Activated naive CD4-positive, alpha-beta T cell treated with anti-CD3 and anti-CD28 coated beads, Interleukin-2, amount 10 ng/mL, durations not matched to agents 7 days and 5 days (primary cell): Measurements from ENCODE around the gene GAS2L1.

Experiments
- CTCF ChIA-PET: fragments of 350-600 bp; sonication (Branson Sonifier 250); formaldehyde crosslinking; loops from one replicate; lab custom pipeline; 2021; ENCODE audit warnings: antibody characterized with exemption; lab: Charles Lee
- DNase-seq: peaks from one replicate; pipeline ENCODE4 v3.0.0-alpha.2; 2020
- H3K27ac Mint-ChIP-seq: one replicate; pipeline ENCODE4 v1.8.0; 2021; ENCODE audit warnings: mild to moderate bottlenecking, moderate library complexity, mixed read lengths
- H3K27me3 Mint-ChIP-seq: one replicate; pipeline ENCODE4 v1.8.0; 2021; ENCODE audit warnings: mild to moderate bottlenecking, mixed read lengths
- H3K36me3 Mint-ChIP-seq: one replicate; pipeline ENCODE4 v1.8.0; 2021; ENCODE audit warnings: mixed read lengths
- H3K4me1 Mint-ChIP-seq: one replicate; pipeline ENCODE4 v1.8.0; 2021; ENCODE audit warnings: mixed read lengths
- H3K4me3 Mint-ChIP-seq: one replicate; pipeline ENCODE4 v1.8.0; 2021; ENCODE audit warnings: mild to moderate bottlenecking, moderate library complexity, mixed read lengths
- H3K9me3 Mint-ChIP-seq: one replicate; pipeline ENCODE4 v1.8.0; 2021; ENCODE audit warnings: mixed read lengths

GAS2L1 gene

GRCh38 chr22:29306175-29306834 is at the start of gene GAS2L1:
Gene GAS2L1 (plus strand): TSS chr22:29306650. CDS start chr22:29308106, 1,456 bp downstream.
- Mint-ChIP-seq H3K27ac (no peak within 1 kb of the TSS), H3K27me3 (peaks cover 56% of the 10 kb centered on the region), H3K36me3 (peaks cover 3% of the 10 kb centered on the region), H3K4me3 (peak within 1 kb of the TSS; percentile 84), H3K4me1 (peaks cover 42% of the 10 kb centered on the region), H3K9me3 (no peaks in the 10 kb centered on the region)
- CTCF ChIA-PET: interaction anchor here (1.1 kb wide), 1 partner anchor 27 kb away, joined by 3 read pairs; no protein-coding TSS in a partner anchor
- DNase-seq: peak; percentile 72

- DNase-seq: no peak
Measured at GRCh38 chr22:29257751-29258181, 48.7 kb upstream of the GAS2L1 start.

GRCh38 chr22:29258407-29259252 is 47.8 kb upstream of the GAS2L1 start:
- H3K4me1 Mint-ChIP-seq: peaks cover 6% of the 10 kb centered on the region
- DNase-seq: no peak
- CTCF ChIA-PET: no interaction called here
- H3K36me3 Mint-ChIP-seq: no peaks in the 10 kb centered on the region
- H3K9me3 Mint-ChIP-seq: no peaks in the 10 kb centered on the region
- H3K4me3 Mint-ChIP-seq: no peak overlapping the region
- no peak overlapping the region for H3K27ac Mint-ChIP-seq
- peaks cover 7% of the 10 kb centered on the region for H3K27me3 Mint-ChIP-seq

More at GRCh38 chr22:29257751-29258181, 48.7 kb upstream of the GAS2L1 start:
- Mint-ChIP-seq H3K27me3 (peaks cover 12% of the 10 kb centered on the region), H3K9me3 (no peaks in the 10 kb centered on the region), H3K27ac (no peak overlapping the region), H3K36me3 (no peaks in the 10 kb centered on the region), H3K4me3 (no peak overlapping the region), H3K4me1 (peaks cover 6% of the 10 kb centered on the region)
- CTCF ChIA-PET: no interaction called here

- peaks cover 6% of the 10 kb centered on the region for H3K4me1 Mint-ChIP-seq
- H3K36me3 Mint-ChIP-seq: no peaks in the 10 kb centered on the region
- no peaks in the 10 kb centered on the region for H3K9me3 Mint-ChIP-seq
- no peak overlapping the region for H3K4me3 Mint-ChIP-seq
- CTCF ChIA-PET: no interaction called here
- DNase-seq: no peak
- no peak overlapping the region for H3K27ac Mint-ChIP-seq
- H3K27me3 Mint-ChIP-seq: peaks cover 7% of the 10 kb centered on the region
Measured at GRCh38 chr22:29259253-29259899, 47.1 kb upstream of the GAS2L1 start.

- CTCF ChIA-PET: no interaction called here
- no peak for DNase-seq
Measured at GRCh38 chr22:29260031-29260560, 46.4 kb upstream of the GAS2L1 start.

GRCh38 chr22:29260601-29261315 is 45.7 kb upstream of the GAS2L1 start:
- CTCF ChIA-PET: no interaction called here
- no peak overlapping the region for H3K27ac Mint-ChIP-seq

More at GRCh38 chr22:29260031-29260560, 46.4 kb upstream of the GAS2L1 start:
- no peaks in the 10 kb centered on the region for H3K36me3 Mint-ChIP-seq
- H3K4me3 Mint-ChIP-seq: no peak overlapping the region
- peaks cover 6% of the 10 kb centered on the region for H3K4me1 Mint-ChIP-seq
- no peak overlapping the region for H3K27ac Mint-ChIP-seq
- H3K27me3 Mint-ChIP-seq: peaks cover 7% of the 10 kb centered on the region
- no peaks in the 10 kb centered on the region for H3K9me3 Mint-ChIP-seq

GRCh38 chr22:29263791-29264276 is 42.6 kb upstream of the GAS2L1 start:
- CTCF ChIA-PET: no interaction called here
- H3K4me3 Mint-ChIP-seq: no peak overlapping the region
- peaks cover 5% of the 10 kb centered on the region for H3K27me3 Mint-ChIP-seq
- peaks cover 13% of the 10 kb centered on the region for H3K4me1 Mint-ChIP-seq
- H3K36me3 Mint-ChIP-seq: peaks cover 16% of the 10 kb centered on the region
- no peak overlapping the region for H3K27ac Mint-ChIP-seq
- no peak for DNase-seq
- H3K9me3 Mint-ChIP-seq: no peaks in the 10 kb centered on the region

More at GRCh38 chr22:29260601-29261315, 45.7 kb upstream of the GAS2L1 start:
- H3K4me1 Mint-ChIP-seq: peaks cover 6% of the 10 kb centered on the region
- H3K36me3 Mint-ChIP-seq: no peaks in the 10 kb centered on the region
- no peaks in the 10 kb centered on the region for H3K9me3 Mint-ChIP-seq
- no peak for DNase-seq
- H3K27me3 Mint-ChIP-seq: peaks cover 3% of the 10 kb centered on the region
- no peak overlapping the region for H3K4me3 Mint-ChIP-seq

- Mint-ChIP-seq H3K27me3 (peaks cover 5% of the 10 kb centered on the region), H3K4me3 (no peak overlapping the region), H3K4me1 (peaks cover 23% of the 10 kb centered on the region), H3K9me3 (no peaks in the 10 kb centered on the region), H3K27ac (no peak overlapping the region), H3K36me3 (peaks cover 29% of the 10 kb centered on the region)
- no peak for DNase-seq
- CTCF ChIA-PET: no interaction called here
Measured at GRCh38 chr22:29265305-29265704, 41.1 kb upstream of the GAS2L1 start.

- peaks cover 35% of the 10 kb centered on the region for H3K36me3 Mint-ChIP-seq
- CTCF ChIA-PET: no interaction called here
- no peak overlapping the region for H3K27ac Mint-ChIP-seq
- H3K4me1 Mint-ChIP-seq: peaks cover 29% of the 10 kb centered on the region
- H3K9me3 Mint-ChIP-seq: no peaks in the 10 kb centered on the region
- no peak overlapping the region for H3K4me3 Mint-ChIP-seq
- DNase-seq: no peak
- H3K27me3 Mint-ChIP-seq: peaks cover 5% of the 10 kb centered on the region
Measured at GRCh38 chr22:29265929-29266328, 40.5 kb upstream of the GAS2L1 start.

GRCh38 chr22:29266564-29267461 is 39.6 kb upstream of the GAS2L1 start:
- peak overlapping the region; percentile 96 for H3K27ac Mint-ChIP-seq
- H3K9me3 Mint-ChIP-seq: no peaks in the 10 kb centered on the region
- peak overlapping the region; percentile 84 for H3K4me3 Mint-ChIP-seq
- CTCF ChIA-PET: interaction anchor here (1.4 kb wide), 1 partner anchor 10 kb away, joined by 5 read pairs; no protein-coding TSS in a partner anchor
- peaks cover 42% of the 10 kb centered on the region for H3K36me3 Mint-ChIP-seq
- H3K4me1 Mint-ChIP-seq: peaks cover 38% of the 10 kb centered on the region
- peaks cover 5% of the 10 kb centered on the region for H3K27me3 Mint-ChIP-seq
- DNase-seq: no peak

GRCh38 chr22:29267462-29267857 is 39.0 kb upstream of the GAS2L1 start:
- CTCF ChIA-PET: interaction anchor here (1.4 kb wide), 1 partner anchor 11 kb away, joined by 5 read pairs; no protein-coding TSS in a partner anchor
- Mint-ChIP-seq H3K9me3 (no peaks in the 10 kb centered on the region), H3K27ac (peak overlapping the region; percentile 96), H3K4me3 (peak overlapping the region; percentile 84), H3K27me3 (peaks cover 5% of the 10 kb centered on the region), H3K4me1 (peaks cover 44% of the 10 kb centered on the region), H3K36me3 (peaks cover 47% of the 10 kb centered on the region)
- no peak for DNase-seq

- Mint-ChIP-seq H3K9me3 (no peaks in the 10 kb centered on the region), H3K27me3 (peaks cover 5% of the 10 kb centered on the region), H3K4me3 (peak within 1 kb of the TSS; percentile 84), H3K36me3 (peaks cover 49% of the 10 kb centered on the region), H3K4me1 (peaks cover 50% of the 10 kb centered on the region), H3K27ac (peak within 1 kb of the TSS; percentile 96)
- CTCF ChIA-PET: no interaction called here
- peak; percentile 95 for DNase-seq
Measured at GRCh38 chr22:29267858-29268510, 38.5 kb upstream of the GAS2L1 start, which contains the start of the genes EWSR1 and RHBDD3. Gene EWSR1 (plus strand): TSS chr22:29268268. CDS start chr22:29268337, 69 bp downstream. Gene RHBDD3 (minus strand): TSS chr22:29267981. CDS start chr22:29265626, 2,355 bp downstream.
